GM18858 (cell line): ENCODE measurements around the gene SLC30A5.
"Not testable (repeated sequence)": the region's sequence is repeated elsewhere in the genome, so short reads cannot be mapped to it uniquely, and the experiment has no call there.

Experiments used
- ATAC-seq: cut with Tn5 transposase; IDR thresholded peaks from one replicate; pipeline ENCODE4 v1.9.1; 2021; ENCODE audit not compliant: unreplicated experiment

The SLC30A5 gene

DNA sequence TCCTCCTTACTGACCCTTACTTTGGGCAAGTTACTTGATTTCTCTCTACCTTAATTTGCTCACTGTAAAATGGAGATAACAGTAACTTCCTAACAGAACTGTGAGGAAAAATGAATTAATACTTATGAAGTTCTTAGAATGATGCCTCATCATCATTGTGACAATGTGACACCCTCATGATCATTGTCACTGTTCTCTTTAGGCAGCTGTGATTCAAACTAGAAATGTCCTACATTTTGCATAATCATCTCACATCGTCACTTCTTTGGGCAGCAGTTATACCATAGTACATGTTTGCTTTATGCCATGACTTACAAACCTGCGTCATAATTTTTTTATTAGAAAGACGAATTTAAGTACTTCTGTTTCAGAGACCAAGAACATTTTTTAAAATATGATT is 9.7 kb downstream of the SLC30A5 start:
- ATAC-seq = no peak

DNA sequence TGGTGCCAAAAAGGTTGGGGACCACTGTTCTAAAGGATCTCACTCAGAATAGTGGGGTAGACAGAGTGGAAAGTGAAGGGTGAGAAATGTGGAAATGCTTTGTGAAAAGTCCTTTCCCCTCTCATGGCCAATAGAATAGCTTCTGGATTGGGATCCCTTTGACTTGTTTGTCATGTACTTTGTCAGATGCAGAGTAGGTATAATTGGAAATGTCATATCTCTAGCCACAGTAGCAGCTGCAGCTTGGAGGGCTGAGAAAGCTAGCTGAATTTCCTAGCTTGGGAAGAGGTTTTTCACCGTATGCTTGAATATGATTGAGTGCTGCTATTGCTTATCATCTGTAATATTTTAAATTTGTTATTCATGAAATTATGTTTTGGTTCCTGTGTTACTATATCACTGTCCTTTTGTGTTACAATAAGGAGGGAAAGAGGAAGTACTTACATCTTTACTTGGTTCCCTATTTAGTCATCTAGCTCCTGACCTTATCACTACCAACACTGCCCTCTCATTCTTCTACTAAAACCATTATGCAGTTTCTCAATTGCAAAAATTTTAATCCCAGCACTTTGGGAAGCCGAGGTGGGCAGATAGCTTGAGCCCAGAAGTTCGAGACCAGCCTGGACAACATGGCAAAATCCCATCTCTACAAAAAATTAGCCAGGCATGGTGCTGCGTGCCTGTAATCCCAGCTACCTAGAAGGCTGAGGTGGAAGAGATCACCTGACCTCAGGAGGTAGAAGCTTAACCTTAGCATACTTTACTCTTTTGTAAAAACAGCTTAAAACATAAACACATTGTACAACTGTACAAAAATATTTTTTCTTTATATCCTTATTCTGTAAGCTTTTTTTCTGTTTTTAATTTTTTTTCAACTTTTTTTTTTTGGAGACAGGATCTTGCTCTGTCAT is 12.4 kb downstream of the SLC30A5 start:
- peak; percentile 97 for ATAC-seq

DNA sequence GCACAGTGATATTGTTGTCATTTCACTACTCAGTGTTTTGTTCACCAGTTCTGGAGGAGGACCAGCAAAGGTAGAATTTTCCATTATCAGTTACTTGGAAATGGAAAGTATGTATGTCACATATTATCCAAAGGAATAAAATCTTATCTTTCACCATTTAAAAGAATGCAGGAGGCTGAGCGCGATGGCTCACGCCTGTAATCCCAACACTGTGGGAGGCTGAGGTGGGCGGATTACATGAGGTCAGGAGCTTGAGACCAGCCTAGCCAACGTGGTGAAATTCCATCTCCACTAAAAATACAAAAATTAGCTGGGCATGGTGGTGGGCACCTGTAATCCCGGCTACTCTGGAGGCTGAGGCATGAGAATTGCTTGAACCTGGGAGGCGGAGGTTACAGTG is 14.6 kb downstream of the SLC30A5 start:
- ATAC-seq = not testable (repeated sequence)

DNA sequence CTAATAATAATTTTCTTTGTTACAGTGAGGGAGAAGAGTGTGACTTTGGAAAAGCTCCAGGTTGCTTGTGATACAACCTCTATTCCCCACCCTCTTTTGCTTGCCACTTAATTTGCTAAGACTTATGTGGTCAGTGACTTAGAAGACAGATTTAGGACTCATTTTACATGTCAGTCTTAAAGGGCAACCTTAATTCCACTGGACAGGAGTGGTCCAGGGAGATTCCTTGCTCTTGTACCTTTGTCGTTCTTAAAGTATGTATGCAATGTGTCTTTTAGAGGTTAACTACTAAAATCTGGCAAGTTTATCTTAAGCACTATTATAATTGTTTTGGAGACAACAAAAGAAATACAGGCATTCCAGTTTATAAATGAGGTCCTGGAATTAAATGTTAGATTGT is 20.0 kb downstream of the SLC30A5 start:
- no peak for ATAC-seq

DNA sequence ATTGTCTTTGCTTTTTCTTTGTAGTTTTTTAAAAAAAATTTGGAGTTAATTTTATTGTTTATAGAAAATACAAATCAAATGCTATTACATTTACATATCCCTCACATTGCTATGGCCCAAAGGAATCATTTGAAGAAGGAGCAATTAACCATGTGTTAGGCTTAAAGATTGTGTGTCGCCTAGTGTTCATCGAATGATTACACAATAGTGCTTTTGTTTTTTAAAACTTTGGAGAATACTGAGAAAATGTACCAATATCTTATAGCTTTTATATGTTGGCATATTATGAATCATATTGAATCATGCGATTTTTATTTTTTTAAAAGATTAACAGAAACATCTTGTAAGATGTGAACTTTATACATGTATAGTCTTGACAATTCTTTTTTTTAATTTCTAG is 21.7 kb downstream of the SLC30A5 start:
- ATAC-seq = no peak

DNA sequence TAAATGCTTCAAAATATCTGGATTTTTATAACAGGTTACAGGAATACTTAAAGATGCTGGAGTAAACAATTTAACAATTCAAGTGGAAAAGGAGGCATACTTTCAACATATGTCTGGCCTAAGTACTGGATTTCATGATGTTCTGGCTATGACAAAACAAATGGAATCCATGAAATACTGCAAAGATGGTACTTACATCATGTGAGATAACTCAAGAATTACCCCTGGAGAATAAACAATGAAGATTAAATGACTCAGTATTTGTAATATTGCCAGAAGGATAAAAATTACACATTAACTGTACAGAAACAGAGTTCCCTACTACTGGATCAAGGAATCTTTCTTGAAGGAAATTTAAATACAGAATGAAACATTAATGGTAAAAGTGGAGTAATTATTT is 35.6 kb downstream of the SLC30A5 start:
- ATAC-seq = no peak

DNA sequence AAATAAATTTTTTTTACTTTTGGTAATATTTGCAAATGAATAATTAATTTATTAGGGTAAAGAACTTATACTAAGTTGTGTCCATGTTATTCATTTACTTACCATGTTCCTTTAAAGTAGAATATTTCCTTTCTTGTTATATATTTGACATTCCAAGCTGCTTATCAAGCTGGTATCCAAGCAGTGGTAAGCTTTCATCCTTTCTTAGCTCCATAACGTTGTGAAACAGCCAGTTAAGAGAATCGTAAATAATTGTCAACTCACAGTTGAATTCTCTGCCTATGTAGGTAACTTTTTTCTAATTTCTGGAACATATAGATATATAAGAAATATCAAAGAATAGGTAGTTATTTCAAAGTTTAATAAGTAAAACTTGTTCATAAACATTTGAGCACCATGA is 36.4 kb downstream of the SLC30A5 start:
- ATAC-seq = no peak

DNA sequence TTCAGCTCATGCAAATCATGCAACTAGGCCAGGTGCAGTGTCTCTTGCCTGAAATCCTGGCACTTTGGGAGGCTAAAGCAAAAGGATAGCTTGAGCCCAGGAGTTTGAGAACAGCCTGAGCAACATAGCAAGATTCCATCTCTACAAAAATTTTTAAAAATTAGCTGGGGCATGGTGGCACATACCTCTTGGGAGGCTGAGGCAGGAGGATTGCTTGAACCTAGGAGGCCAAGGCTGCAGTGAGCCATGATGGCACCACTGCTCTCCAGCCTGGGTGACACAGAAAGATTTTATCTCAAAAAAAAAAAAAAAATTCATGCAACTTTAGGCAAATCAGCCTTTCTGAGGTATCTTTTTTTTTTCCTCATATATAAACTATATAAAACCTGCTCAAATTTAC is 37.5 kb downstream of the SLC30A5 start:
- no peak for ATAC-seq

DNA sequence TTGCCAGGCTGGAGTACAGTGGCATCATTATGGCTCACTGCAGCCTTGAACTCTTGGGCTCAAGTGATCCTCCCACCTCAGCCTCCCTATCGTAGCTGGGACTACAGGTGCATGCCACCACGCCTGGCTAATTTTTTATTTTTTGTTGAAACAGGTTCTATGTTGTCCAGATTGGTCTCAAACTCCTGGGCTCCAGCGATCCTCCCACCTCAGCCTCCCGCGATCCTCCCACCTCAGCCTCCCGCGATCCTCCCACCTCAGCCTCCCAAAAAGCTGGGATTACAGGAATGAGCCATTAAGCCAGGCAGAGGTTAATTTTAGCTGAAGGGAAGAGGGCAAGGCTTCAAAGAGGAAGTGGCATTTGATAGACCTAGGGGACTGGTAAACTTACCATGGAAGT is 40.3 kb downstream of the SLC30A5 start:
- ATAC-seq = no peak

DNA sequence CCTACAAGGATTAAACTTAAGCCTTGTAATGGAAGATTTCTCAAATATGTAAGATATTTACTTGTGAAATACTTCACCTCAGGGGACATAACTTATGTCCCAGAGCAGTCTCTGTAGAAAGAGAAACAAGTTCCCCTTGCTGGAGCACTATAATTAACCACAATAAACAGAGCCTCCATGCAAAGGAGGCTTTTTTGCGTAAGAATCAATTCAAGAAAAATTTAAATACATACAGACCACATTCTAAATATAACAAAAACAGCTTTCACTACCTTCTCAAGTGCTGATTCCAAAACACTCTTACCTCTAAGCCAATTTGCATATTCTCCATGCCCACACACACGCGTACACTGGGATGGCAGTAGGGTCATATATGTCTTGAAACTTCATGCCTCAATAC is 42.5 kb downstream of the SLC30A5 start:
- peak; percentile 96 for ATAC-seq

DNA sequence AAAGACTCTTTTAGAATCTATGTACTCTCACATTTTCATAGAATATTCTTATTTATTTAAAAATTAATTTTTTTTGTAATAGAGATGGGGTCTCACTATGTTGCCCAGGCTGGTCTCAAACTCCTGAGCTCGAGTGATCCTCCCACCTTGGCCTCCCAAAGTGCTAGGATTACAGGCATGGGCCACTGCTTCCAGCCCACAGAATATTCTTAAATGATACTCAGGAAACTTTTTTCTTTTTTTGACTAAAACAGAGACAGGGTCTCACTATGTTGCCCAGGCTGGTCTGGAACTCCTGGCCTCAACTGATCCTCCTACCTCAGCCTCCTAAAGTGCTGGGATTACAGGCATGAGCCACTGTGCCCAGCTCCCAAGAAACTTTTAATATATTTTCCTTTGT is 43.4 kb downstream of the SLC30A5 start:
- not testable (repeated sequence) for ATAC-seq

DNA sequence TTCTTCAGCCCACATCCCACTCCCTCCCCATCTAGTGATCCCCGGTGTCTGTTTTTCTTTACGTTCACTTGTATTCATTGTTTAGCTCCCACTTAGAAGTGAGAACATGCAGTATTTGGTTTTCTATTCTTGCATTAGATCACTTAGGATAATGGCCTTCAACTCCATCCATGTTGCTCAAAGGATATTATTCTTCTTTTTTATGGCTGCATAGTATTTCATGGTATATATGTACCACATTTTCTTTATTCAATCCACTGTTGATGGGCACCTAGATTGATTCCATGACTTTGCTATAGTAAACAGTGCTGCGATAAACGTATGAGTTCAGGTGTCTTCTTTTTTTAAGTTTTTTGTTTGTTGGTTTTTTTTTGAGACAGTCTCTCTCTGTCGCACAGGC is 44.0 kb downstream of the SLC30A5 start:
- no peak for ATAC-seq

DNA sequence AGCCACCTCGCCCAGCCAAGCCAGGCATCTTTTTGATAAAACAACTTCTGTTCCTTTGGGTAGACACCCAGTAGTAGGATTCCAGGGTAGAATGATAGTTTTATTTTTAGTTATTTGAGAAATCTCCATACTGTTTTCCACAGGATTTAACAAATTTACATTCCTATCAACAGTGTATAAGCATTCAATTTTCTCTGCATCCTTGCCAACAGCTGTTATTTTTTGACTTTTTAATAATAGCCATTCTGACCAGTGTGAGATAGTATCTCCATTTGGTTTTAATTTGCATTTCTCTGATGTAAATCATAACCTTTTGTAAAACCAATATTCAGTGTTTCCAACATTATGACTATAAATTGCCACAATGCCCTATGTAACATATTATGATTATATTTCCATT is 45.0 kb downstream of the SLC30A5 start:
- no peak for ATAC-seq

DNA sequence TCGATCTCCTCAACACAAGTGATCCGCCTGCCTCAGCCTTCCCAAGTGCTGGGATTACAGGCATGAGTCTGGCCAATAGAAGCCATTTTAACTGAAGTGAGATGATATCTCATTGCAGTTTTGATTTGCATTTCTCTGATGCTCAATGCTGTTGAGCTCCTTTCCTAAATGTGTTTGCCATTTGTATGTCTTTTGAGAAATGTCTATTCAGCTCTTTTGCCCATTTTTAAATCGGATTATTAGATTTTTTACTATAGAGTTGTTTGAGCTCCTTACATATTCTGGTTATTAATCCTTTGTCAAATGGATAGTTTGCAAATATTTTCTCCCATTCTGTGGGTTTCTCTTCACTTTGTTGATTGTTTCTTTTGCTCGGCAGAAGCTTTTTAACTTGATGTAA is 46.4 kb downstream of the SLC30A5 start:
- ATAC-seq = not testable (repeated sequence)

DNA sequence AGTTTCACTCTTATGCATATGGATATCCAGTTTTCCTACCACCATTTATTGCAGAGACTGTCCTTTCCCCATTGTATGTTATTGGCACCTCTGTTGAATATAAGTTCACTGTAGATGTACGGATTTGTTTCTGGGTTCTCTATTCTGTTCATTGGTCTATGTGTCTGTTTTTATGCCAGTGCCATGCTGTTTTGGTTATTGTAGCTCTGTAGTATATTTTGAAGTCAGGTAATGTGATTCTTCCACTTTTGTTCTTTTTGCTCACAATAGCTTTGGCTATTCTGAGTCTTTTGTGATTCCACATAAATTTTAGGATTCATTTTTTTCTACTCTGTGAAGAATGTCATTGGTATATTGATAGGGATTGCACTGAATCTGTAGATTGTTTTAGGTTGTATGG is 47.0 kb downstream of the SLC30A5 start:
- ATAC-seq = no peak

DNA sequence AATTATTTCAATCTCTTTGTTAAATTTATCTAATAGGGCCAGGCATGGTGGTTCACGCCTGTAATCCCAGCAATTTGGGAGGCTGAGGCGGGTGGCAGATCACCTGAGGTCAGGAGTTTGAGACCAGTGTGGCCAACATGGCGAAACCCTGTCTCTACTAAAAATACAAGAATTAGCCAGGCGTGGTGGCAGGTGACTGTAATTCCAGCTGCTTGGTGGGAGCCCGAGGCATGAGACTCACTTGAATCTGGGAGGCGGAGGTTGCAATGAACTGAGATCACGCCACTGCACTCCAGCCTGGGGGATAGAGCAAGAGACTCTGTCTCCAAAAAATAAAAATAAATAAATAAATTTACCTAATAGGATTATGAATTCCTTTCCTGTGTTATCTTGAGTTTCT is 54.8 kb downstream of the SLC30A5 start:
- ATAC-seq = not testable (repeated sequence)

DNA sequence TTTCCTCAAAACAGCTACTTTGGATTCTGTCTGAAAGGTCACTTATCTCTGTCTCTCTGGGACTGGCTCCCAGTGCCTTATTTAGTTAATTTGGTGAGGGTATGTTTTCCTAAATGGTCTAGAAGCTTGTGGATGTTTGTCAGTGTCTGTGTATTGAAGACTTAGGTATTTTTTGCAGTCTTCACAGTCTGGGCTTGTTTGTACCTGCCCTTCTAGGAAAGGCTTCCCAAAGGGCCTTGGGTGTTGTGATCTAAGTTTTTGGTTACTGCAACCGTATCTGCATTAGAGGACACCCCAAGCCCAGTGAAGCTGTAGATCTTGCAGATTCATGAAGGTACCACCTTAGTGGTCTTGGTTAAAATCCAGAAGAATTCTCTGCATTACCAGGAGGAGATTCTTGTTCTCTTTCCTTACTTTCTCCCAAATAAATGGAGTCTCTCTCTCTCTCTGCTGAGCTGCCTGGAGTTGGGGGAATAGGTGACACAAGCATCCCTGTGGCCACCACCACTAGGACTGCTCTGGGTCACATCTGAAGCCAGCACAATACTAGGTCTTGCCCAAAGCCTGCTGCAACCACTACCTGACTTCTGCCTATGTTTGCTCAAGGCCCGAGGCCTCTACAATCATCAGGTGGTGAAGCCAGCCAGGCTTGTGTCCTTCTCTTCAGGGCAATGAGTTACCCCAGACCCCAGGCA is 55.3 kb downstream of the SLC30A5 start:
- ATAC-seq = no peak

DNA sequence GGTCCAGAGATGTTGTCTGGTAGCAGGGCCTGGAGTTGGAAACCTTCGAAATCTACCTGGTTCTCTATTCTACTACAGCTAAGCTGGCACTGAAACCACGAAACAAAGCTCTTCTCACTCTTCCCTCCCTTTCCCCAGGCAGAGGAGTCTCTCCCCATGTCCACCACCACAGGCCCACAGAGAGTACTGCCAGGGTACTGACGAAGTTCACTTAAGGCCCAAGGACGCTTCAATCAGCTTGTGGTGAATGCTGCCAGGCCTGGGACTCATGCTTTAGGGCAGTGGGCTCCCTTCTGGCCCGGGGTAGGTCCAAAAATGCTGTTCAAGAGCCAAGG is 55.8 kb downstream of the SLC30A5 start:
- ATAC-seq = no peak

DNA sequence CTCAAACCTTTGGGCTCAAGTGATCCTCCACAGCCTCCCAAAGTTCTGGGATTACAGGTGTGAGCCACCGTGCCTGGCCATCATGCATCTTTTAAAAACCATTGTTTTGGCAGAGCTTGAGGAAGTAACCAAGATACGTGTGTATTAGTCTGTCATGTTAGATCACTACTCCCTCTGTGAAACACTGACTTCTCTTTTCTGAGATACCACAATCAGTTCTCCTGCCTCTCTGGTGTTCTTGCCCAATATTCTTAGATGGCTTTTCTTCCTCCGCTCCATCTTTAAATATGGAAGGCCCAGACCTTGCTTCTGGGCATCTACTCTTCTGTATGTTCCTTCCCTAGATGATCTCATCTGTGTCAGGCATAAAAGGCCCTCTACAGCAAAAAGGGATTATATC is 58.9 kb downstream of the SLC30A5 start:
- no peak for ATAC-seq

DNA sequence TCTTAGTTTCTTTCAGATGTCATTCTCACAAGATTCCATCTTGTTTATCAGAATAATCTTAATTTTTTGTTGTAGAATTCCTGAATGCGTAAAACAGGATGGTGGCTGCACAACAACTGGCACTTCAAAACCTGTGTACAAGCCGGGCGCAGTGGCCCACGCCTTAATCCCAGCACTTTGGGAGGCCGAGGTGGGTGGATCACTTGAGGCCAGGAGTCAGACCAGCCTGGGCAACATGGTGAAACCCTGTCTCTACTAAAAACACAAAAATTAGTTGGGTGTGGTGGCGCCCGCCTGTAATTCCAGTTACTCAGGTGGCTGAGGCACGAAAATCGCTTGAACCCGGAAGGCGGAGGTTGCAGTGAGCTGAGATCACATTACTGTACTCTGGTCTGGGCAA is 62.6 kb downstream of the SLC30A5 start:
- ATAC-seq = no peak

DNA sequence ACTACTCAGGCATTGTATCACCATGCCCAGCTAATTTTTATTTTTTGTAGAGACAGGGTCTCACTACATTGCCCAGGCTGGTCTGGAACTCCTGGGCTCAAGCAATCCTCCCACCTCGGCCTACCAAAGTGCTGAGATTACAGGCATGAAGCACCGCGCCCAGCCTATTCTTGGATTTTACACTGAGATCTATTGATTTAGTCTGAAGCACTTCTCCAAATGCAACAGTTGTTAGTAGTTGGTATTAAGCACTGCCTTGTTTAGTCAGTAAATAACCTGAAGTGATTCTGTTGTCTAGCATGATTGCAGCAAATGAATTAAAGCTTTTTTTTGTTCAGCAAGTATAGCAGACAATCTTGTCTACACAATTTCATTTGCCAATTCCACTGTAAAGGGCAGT is 64.2 kb downstream of the SLC30A5 start:
- no peak for ATAC-seq

DNA sequence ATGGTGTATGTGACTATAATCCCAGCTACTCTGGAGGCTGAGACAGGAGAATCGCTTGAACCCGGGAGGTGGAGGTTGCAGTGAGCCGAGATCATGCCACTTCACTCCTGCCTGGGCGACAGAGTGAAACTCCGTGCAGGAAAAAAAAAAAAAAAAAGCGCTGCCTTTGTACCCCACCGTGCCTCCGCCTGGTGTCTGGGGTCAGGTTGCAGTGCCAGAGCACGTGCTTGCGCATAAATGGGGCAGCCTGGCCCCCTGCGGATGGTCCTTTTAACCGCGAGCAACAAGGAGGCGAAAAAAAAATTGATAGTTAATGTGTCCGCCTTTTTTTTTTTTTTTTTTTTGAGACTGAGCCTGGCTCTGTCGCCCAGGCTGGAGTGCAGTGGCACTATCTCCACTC is 66.8 kb downstream of the SLC30A5 start:
- no peak for ATAC-seq
